ENCODE data around the gene RNASE4.

GRCh38 chr14:20656274-20656673 lies 28.1 kb upstream of the RNASE4 start:
- TF ChIP-seq CTCF (conservative IDR thresholded peaks at IDR 0.05): no peak
- TF ChIP-seq ZFX (IDR thresholded peaks at IDR 0.05): no peak
